SK-N-SH (cell line): ENCODE results near the gene GPRC6A. TPM values are rescaled to one million over a fixed set of nuclear protein-coding genes. Genes with fewer than 3 reads are reported as not detected.

ENCODE experiments used
- CTCF ChIA-PET: fragments of 300-600, 350-600 bp; formaldehyde crosslinking; extraction: SDS; loops from one replicate; lab custom pipeline; 2021; lab: Yijun Ruan, JAX
- POLR2A ChIA-PET: fragments of 350-600 bp; sonication (Branson Sonifier 250); formaldehyde crosslinking; extraction: SDS; loops from one replicate; lab custom pipeline; 2020; ENCODE audit warnings: antibody characterized with exemption, inconsistent platforms; lab: Yijun Ruan, JAX
- DNase-seq: peaks from one replicate; pipeline ENCODE4 v3.0.0; 2012
- H2AFZ ChIP-seq: fragments of 200-600 bp; sonication (generic); 2 replicates; pipeline ENCODE4 v1.8.1; 2016; ENCODE audit warnings: antibody characterized with exemption, mild to moderate bottlenecking, low read depth
- H3F3A ChIP-seq: fragments of 200-600 bp; sonication (generic); replicated peaks from 2 replicates; pipeline ENCODE3; 2016; ENCODE audit warnings: antibody characterized with exemption, mild to moderate bottlenecking; ENCODE audit not compliant: insufficient read depth
- H3K27ac ChIP-seq, 2 experiments: fragments of 200-500 bp in 1 of 2; fragments of 200-600 bp in 1 of 2; sonication (Bioruptor generic) in 1 of 2; sonication (generic), shearing (Covaris generic) in 1 of 2; 2 replicates each; pipeline versions ENCODE4 v1.5.1 to v1.6.1; 2014 to 2016; ENCODE audit warnings: low read depth in 2 of 2, inconsistent platforms in 1 of 2, low read length in 1 of 2, mild to moderate bottlenecking in 1 of 2, mixed read lengths in 1 of 2
- H3K27me3 ChIP-seq: fragments of 200-600 bp; sonication (generic), shearing (Covaris generic); 2 replicates; pipeline ENCODE4 v1.6.1; 2016; ENCODE audit warnings: mixed run types; ENCODE audit not compliant: insufficient read depth
- H3K36me3 ChIP-seq, 2 experiments: fragments of 200-500 bp in 1 of 2; fragments of 200-600 bp in 1 of 2; sonication (Bioruptor generic) in 1 of 2; sonication (generic) in 1 of 2; replicated peaks in 1 of 2; 2 replicates each; pipeline versions ENCODE3 to v1.5.1; 2014 to 2016; ENCODE audit warnings: low read length in 1 of 2, mild to moderate bottlenecking in 1 of 2; ENCODE audit not compliant: insufficient read depth in 2 of 2, control insufficient read depth in 1 of 2
- H3K4me1 ChIP-seq, 2 experiments: fragments of 200-500 bp in 1 of 2; fragments of 200-600 bp in 1 of 2; sonication (Bioruptor generic) in 1 of 2; sonication (generic), shearing (Covaris generic) in 1 of 2; 2 replicates each; pipeline versions ENCODE4 v1.5.1 to v1.6.1; 2014 to 2016; ENCODE audit warnings: low read depth in 1 of 2, low read length in 1 of 2, mixed run types in 1 of 2; ENCODE audit not compliant: insufficient read depth in 2 of 2, control insufficient read depth in 1 of 2
- H3K4me2 ChIP-seq: fragments of 200-600 bp; sonication (generic), shearing (Covaris generic); 2 replicates; pipeline ENCODE4 v1.6.1; 2017; ENCODE audit warnings: mixed run types
- H3K4me3 ChIP-seq, 2 experiments: fragments of 200-500 bp in 1 of 2; fragments of 200-600 bp in 1 of 2; sonication (Bioruptor generic) in 1 of 2; sonication (generic), shearing (Covaris generic) in 1 of 2; 2 replicates each; pipeline versions ENCODE4 v1.5.1 to v1.8.1; 2014 to 2016; ENCODE audit warnings: low read depth in 2 of 2, inconsistent platforms in 1 of 2, low read length in 1 of 2, mild to moderate bottlenecking in 1 of 2, mixed read lengths in 1 of 2, moderate library complexity in 1 of 2
- H3K79me2 ChIP-seq: fragments of 200-600 bp; sonication (generic); 2 replicates; pipeline ENCODE4 v1.8.1; 2017; ENCODE audit warnings: mild to moderate bottlenecking; ENCODE audit not compliant: insufficient read depth
- H3K9ac ChIP-seq: fragments of 200-600 bp; sonication (generic); 2 replicates; pipeline ENCODE4 v1.6.1; 2017; ENCODE audit warnings: mixed run types
- H3K9me2 ChIP-seq: fragments of 200-600 bp; sonication (generic); 2 replicates; pipeline ENCODE4 v1.6.1; 2017; ENCODE audit warnings: mixed run types
- H3K9me3 ChIP-seq: fragments of 200-600 bp; sonication (generic); 2 replicates; pipeline ENCODE4 v1.6.1; 2017; ENCODE audit warnings: mixed run types, mild to moderate bottlenecking, moderate library complexity
- H4K20me1 ChIP-seq: fragments of 200-600 bp; sonication (generic); 2 replicates; pipeline ENCODE4 v1.6.1; 2017; ENCODE audit warnings: mild to moderate bottlenecking, mixed run types; ENCODE audit not compliant: insufficient read depth
- EP300 ChIP-seq, 2 experiments: IDR thresholded peaks; 2 replicates each; pipeline versions ENCODE4 v1.4.0 to v1.6.1; 2012; ENCODE audit warnings: borderline replicate concordance in 1 of 2, low read depth in 1 of 2, low read length in 1 of 2
- GABPA ChIP-seq: IDR thresholded peaks from 2 replicates; pipeline ENCODE4 v1.4.0; 2012; ENCODE audit warnings: low read depth, mild to moderate bottlenecking
- GATA2 ChIP-seq: sonication (generic); formaldehyde crosslinking; IDR thresholded peaks from 2 replicates; pipeline ENCODE4 v1.5.0; 2020; ENCODE audit warnings: mild to moderate bottlenecking, missing genetic modification reagents
- MEF2A ChIP-seq: IDR thresholded peaks from 2 replicates; pipeline ENCODE4 v1.4.0; 2012; ENCODE audit warnings: low read depth, borderline replicate concordance
- NFIC ChIP-seq: IDR thresholded peaks from 2 replicates; pipeline ENCODE4 v1.4.0; 2012; ENCODE audit warnings: borderline replicate concordance
- NRF1 ChIP-seq: IDR thresholded peaks from 2 replicates; pipeline ENCODE4 v1.6.1; 2012; ENCODE audit warnings: low read depth, mild to moderate bottlenecking, low read length
- POLR2AphosphoS5 ChIP-seq: IDR thresholded peaks from 2 replicates; pipeline ENCODE4 v1.6.1; 2012; ENCODE audit warnings: low read depth, low read length
- RCOR1 ChIP-seq: fragments of 150-350 bp; IDR thresholded peaks from 2 replicates; pipeline ENCODE4 v1.6.1; 2017; ENCODE audit warnings: antibody characterized with exemption, low read length
- SIN3A ChIP-seq: IDR thresholded peaks from 2 replicates; pipeline ENCODE4 v1.6.1; 2012; ENCODE audit warnings: low read depth, mild to moderate bottlenecking, low read length, moderate library complexity, borderline replicate concordance
- TEAD4 ChIP-seq: IDR thresholded peaks from 2 replicates; pipeline ENCODE4 v1.4.0; 2012; ENCODE audit warnings: mild to moderate bottlenecking, borderline replicate concordance; ENCODE audit not compliant: insufficient read depth
- YY1 ChIP-seq: IDR thresholded peaks from 2 replicates; pipeline ENCODE4 v1.4.0; 2012; ENCODE audit warnings: low read depth, mild to moderate bottlenecking
- WGBS: methylation state at CpG from one replicate; pipeline ENCODE4 v1.1.6; 2017; ENCODE audit warnings: low lambda C conversion rate; 5-methylcytosine and 5-hydroxymethylcytosine counted together
- polyA plus RNA-seq, 3 experiments: library from polyadenylated mRNA; depleted of rRNA; stranded (reverse); fragments of >200 nt; gene quantifications; 2 replicates each; pipeline ENCODE4 v1.2.3, GENCODE V29; 2012
- TF ChIP-seq, protein P1 (sequence below): IDR thresholded peaks from 2 replicates; pipeline ENCODE4 v1.4.0; 2012; ENCODE audit warnings: low read depth
- TF ChIP-seq, protein P2 (sequence below): fragments of 150-350 bp; IDR thresholded peaks from 2 replicates; pipeline ENCODE4 v1.6.1; 2017; ENCODE audit warnings: antibody characterized with exemption, low read length, low read depth, borderline replicate concordance
- TF ChIP-seq, protein P3 (sequence below): fragments of 150-350 bp; IDR thresholded peaks from 2 replicates; pipeline ENCODE4 v1.6.1; 2016; ENCODE audit warnings: mild to moderate bottlenecking, low read depth, low read length
- TF ChIP-seq, protein P4 (sequence below): IDR thresholded peaks from 2 replicates; pipeline ENCODE4; 2012

The GPRC6A gene
- polyA plus RNA-seq, 1 of the 3 experiments (the other 2 are of a cell fraction), result not detected

DNA sequence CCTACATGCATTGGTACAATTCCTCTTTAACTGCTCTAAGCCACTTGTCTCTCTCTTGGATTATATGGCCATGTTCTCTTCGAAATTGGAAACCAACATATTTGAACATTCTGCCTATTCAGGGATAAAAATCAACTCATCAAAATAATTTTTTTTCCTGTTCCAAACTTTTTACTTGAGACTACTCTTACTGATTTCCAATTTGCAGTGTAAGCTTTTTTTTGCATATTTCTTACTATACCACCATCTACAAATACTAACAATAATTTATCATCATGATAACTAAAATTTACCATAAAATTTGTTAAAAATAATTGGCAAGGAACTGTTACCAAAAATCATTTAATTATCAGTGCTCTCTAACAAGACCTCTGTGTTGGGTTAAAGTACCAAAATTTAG, 56.4 kb downstream of the GPRC6A start (continued):
- no peak for TF ChIP-seq POLR2AphosphoS5

DNA sequence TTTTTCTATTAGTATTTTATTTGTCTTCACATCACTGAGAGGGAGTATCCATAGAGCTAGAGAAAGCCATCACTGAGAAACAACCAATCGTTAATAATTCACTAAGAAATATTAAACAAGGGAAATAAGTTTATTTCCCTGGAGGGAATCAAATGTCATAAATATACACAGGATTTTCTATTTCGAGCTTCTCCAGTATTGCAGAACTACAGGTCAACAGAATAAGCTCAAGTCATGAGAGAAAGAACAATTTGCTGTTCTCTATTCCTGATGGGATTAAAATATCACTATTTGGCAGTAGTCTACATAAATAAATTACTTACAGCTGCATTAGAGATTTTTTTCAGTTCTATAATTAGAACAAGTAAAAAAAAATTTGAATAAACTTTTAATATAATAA, 61.2 kb downstream of the GPRC6A start:
- Histone ChIP-seq H3K79me2 (no peaks in the 10 kb centered on the region), H3K27me3 (peaks cover 14% of the 10 kb centered on the region; the same call in 1 of the 2 replicates), H3K36me3 (no peaks in the 10 kb centered on the region), H3K4me2 (no peak overlapping the region), H3K4me3 (no peak overlapping the region), H3K27ac (no peak overlapping the region), H3K9ac (no peak overlapping the region), H3K4me1 (peaks cover 0 to 10% of the 10 kb centered on the region in 2 experiments; a peak in 2 of 4 replicates), H3F3A (no peaks in the 10 kb centered on the region), H3K9me3 (no peaks in the 10 kb centered on the region)
- DNase-seq, result no peak
- POLR2A ChIA-PET, result no interaction called here
- TF ChIP-seq YY1, result no peak
- TF ChIP-seq, protein P1, sequence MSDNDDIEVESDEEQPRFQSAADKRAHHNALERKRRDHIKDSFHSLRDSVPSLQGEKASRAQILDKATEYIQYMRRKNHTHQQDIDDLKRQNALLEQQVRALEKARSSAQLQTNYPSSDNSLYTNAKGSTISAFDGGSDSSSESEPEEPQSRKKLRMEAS, result no peak
- no peak for TF ChIP-seq NRF1
- TF ChIP-seq POLR2AphosphoS5, result no peak
- TF ChIP-seq NFIC, result no peak
- no peak for TF ChIP-seq SIN3A
- no peak for TF ChIP-seq TEAD4
- no peak for TF ChIP-seq EP300 (IDR thresholded peaks at IDR 0.05; ENCODE audit: borderline replicate concordance in 1 of 2, low read depth in 1 of 2, low read length in 1 of 2)
- no peak for TF ChIP-seq RCOR1
- TF ChIP-seq, protein P2, sequence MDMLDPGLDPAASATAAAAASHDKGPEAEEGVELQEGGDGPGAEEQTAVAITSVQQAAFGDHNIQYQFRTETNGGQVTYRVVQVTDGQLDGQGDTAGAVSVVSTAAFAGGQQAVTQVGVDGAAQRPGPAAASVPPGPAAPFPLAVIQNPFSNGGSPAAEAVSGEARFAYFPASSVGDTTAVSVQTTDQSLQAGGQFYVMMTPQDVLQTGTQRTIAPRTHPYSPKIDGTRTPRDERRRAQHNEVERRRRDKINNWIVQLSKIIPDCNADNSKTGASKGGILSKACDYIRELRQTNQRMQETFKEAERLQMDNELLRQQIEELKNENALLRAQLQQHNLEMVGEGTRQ, result no peak
- no peak for TF ChIP-seq GATA2 (CRISPR knock-in tag)
- TF ChIP-seq, protein P3, sequence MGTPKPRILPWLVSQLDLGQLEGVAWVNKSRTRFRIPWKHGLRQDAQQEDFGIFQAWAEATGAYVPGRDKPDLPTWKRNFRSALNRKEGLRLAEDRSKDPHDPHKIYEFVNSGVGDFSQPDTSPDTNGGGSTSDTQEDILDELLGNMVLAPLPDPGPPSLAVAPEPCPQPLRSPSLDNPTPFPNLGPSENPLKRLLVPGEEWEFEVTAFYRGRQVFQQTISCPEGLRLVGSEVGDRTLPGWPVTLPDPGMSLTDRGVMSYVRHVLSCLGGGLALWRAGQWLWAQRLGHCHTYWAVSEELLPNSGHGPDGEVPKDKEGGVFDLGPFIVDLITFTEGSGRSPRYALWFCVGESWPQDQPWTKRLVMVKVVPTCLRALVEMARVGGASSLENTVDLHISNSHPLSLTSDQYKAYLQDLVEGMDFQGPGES, result no peak
- TF ChIP-seq, protein P4, sequence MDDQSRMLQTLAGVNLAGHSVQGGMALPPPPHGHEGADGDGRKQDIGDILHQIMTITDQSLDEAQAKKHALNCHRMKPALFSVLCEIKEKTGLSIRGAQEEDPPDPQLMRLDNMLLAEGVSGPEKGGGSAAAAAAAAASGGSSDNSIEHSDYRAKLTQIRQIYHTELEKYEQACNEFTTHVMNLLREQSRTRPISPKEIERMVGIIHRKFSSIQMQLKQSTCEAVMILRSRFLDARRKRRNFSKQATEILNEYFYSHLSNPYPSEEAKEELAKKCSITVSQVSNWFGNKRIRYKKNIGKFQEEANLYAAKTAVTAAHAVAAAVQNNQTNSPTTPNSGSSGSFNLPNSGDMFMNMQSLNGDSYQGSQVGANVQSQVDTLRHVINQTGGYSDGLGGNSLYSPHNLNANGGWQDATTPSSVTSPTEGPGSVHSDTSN, result no peak
- no peak for TF ChIP-seq MEF2A
- TF ChIP-seq GABPA, result no peak
- TF ChIP-seq, all 33 proteins: peak for 0
- Histone ChIP-seq H4K20me1 (no peaks in the 10 kb centered on the region), H2AFZ (no peak overlapping the region), H3K9me2 (no peaks in the 10 kb centered on the region)
- CTCF ChIA-PET, result interaction anchor here (1.6 to 1.8 kb wide), 2 partner anchors 12 to 19 kb away, joined by 5 to 7 read pairs; no protein-coding TSS in a partner anchor
- 34% methylated on average over 2 of the region's 2 CpGs for WGBS
